Bronchial smooth muscle cell (primary cell): Measurements from ENCODE around the gene CLRN1. TPM values are rescaled to one million over a fixed set of nuclear protein-coding genes. Genes with fewer than 3 reads are reported as not detected.

Source experiments
- total RNA-seq: library from RNA; depleted of rRNA; stranded (reverse); fragments of >200 nt; gene quantifications from 2 replicates; pipeline ENCODE4 v1.2.1, GENCODE V29; 2014

CLRN1 gene, protein sequence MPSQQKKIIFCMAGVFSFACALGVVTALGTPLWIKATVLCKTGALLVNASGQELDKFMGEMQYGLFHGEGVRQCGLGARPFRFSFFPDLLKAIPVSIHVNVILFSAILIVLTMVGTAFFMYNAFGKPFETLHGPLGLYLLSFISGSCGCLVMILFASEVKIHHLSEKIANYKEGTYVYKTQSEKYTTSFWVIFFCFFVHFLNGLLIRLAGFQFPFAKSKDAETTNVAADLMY
- total RNA-seq = not detected in 2 replicates

DNA sequence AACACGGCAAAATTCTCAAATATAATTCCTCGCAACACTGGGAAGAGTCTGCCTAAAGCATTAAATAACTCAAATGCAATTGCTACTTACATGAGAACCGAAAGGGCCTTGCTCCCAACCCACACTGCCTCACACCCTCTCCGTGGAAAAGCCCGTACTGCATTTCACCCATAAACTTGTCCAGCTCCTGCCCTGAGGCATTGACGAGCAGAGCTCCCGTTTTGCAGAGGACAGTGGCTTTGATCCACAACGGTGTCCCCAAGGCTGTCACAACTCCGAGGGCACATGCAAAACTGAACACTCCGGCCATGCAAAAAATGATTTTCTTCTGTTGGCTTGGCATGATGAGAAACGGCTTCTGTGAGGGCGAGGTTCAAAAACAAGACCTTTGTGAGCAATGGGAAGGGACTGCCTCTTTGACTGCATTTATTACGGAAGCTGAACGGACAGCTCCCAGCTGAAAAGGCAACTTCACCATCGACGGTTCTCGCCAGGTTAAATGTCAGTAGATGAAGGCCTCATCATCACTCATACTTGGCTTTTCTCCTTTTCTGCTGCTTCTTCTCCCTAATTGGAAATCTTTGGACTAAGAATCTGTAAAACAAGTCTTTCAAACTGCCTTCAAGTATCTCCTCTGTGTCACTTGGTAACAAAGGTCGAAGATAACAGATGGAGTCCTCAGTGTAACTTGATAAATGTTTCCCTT is at the start of gene CLRN1:
Gene CLRN1, minus strand, starts transcription at position 362 of the 706 bp plus-strand sequence. Its CDS starts 19 bp downstream, at position 343.

DNA sequence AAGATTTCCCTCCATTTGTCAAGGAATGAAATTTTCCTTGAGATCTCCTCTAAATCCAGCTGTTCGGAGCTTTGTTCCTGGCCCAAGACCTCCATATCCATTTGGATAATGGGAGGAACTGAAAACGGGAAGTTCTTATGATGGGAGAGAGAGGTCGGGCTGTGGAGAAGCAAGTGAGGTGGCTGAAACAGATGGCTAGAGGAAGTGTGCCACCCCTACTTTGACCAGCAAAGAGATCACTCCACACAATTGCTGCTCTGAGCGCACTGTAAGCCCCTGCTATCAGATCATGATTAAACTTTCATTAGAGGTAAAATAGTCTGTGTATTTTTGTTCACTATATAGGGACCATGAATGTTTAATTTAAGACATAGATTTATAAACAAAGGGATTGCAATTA is 67.2 kb downstream of the CLRN1 start, which contains the start of gene MINDY4B:
Gene MINDY4B, minus strand, starts transcription at position 101 of the 400 bp plus-strand sequence. Its CDS starts 0 bp downstream, at position 101.

Other genes with a start within 250 kb of the CLRN1 start
- 9.9 and 10.6 TPM in 2 replicates for gene SIAH2, start 209.6 kb downstream of the CLRN1 start, total RNA-seq
- not detected in 2 replicates for gene MINDY4B, start 67.3 kb downstream of the CLRN1 start, total RNA-seq
- 0.09 and 0.47 TPM in 2 replicates for gene MED12L, start 112.9 kb upstream of the CLRN1 start, total RNA-seq
- gene GPR171, start 230.5 kb upstream of the CLRN1 start, total RNA-seq = not detected in 2 replicates